ENCODE results near the gene FNDC8. TPM values are rescaled to one million over a fixed set of nuclear protein-coding genes. Genes with fewer than 3 reads are reported as not detected.

Gene FNDC8
- total and polyA plus RNA-seq, 2 of the 8 experiments (the other 6 are each of a cell fraction or from before 2014, with no cell fraction given) = not detected

GRCh38 chr17:35171834-35172233, 50.4 kb downstream of the FNDC8 start:
- Histone ChIP-seq H2BK120ac (replicated peaks; ENCODE audit: low read depth, low read length) (no peak overlapping the region), H2AFZ (ENCODE audit: low read length) (no peak overlapping the region), H3K56ac (replicated peaks; ENCODE audit: insufficient read length, low read depth, low read length) (no peak overlapping the region), H3K36me3 (ENCODE audit: control insufficient read depth in 2 of 4, insufficient read depth in 4 of 4, low read length in 3 of 4) (no peaks in the 10 kb centered on the region), H2BK5ac (ENCODE audit: low read depth, low read length) (no peak overlapping the region), H2BK20ac (ENCODE audit: low read length) (no peak overlapping the region), H3K14ac (ENCODE audit: insufficient read length) (no peak overlapping the region), H3K9me3 (ENCODE audit: insufficient read depth in 2 of 2, low read depth in 1 of 2, low read length in 1 of 2) (no peaks in the 10 kb centered on the region), H3K27me3 (replicated peaks in 1 of 4; ENCODE audit: control insufficient read depth in 3 of 4, extremely low read depth in 1 of 4, insufficient read depth in 3 of 4, low read length in 3 of 4) (no peaks in the 10 kb centered on the region; a peak in 1 of 7 replicates), H4K8ac (ENCODE audit: extremely low read depth, insufficient read depth, low read length) (no peak overlapping the region), H3K27ac (ENCODE audit: low read depth, low read length) (no peak overlapping the region), H4K5ac (ENCODE audit: insufficient read length, low read depth, low read length) (no peak overlapping the region), H2BK15ac (ENCODE audit: low read length) (no peak overlapping the region), H3K23me2 (ENCODE audit: low read depth, low read length) (no peaks in the 10 kb centered on the region; the same call in 1 of the 2 replicates), H3K23ac (ENCODE audit: insufficient read length) (no peak overlapping the region), H3K4ac (replicated peaks; ENCODE audit: insufficient read length, low read depth, low read length) (no peak overlapping the region), H3K79me2 (ENCODE audit: control insufficient read depth in 1 of 2, insufficient read depth in 2 of 2, low read length in 2 of 2) (no peaks in the 10 kb centered on the region), H4K20me1 (replicated peaks in 1 of 2; ENCODE audit: control insufficient read depth in 1 of 2, insufficient read depth in 2 of 2, low read length in 2 of 2) (no peaks in the 10 kb centered on the region), H3K4me2 (ENCODE audit: insufficient read depth in 1 of 2, low read depth in 2 of 2, low read length in 2 of 2) (no peak overlapping the region), H3K4me3 (ENCODE audit: extremely low read depth in 1 of 4, insufficient read depth in 2 of 4, low read depth in 3 of 4, low read length in 4 of 4) (no peak overlapping the region), H2AK5ac (ENCODE audit: low read depth, low read length) (no peak overlapping the region), H3K79me1 (ENCODE audit: low read depth, low read length) (no peaks in the 10 kb centered on the region), H2BK12ac (ENCODE audit: low read depth, low read length) (no peak overlapping the region), H4K91ac (replicated peaks; ENCODE audit: insufficient read length, low read length) (no peak overlapping the region), H3K18ac (ENCODE audit: extremely low read depth, low read length) (no peak overlapping the region), H3K4me1 (replicated peaks in 1 of 4; ENCODE audit: control insufficient read depth in 3 of 4, insufficient read depth in 4 of 4, low read length in 3 of 4) (no peaks in the 10 kb centered on the region; a peak in 1 of 7 replicates), H3K9ac (replicated peaks in 1 of 4; ENCODE audit: extremely low read depth in 1 of 4, low read depth in 3 of 4, low read length in 3 of 4) (no peak overlapping the region)
- WGBS, 2 experiments (ENCODE audit: extremely low coverage in 1 of 2, insufficient coverage in 1 of 2, insufficient read length in 1 of 2, insufficient replicate concordance in 2 of 2, low coverage in 1 of 2, low lambda C conversion rate in 2 of 2, missing lambda C conversion rate in 1 of 2) = 83% methylated on average over 2 of the region's 2 CpGs; no CpG with 5 or more reads in 1 of the 2 experiments
- TF ChIP-seq NANOG (IDR thresholded peaks at IDR 0.05; ENCODE audit: insufficient read depth, low read depth, low read length, poor library complexity, severe bottlenecking) (no peak), TCF12 (IDR thresholded peaks at IDR 0.05; ENCODE audit: low read depth, low read length) (no peak), CTBP2 (IDR thresholded peaks at IDR 0.05; ENCODE audit: borderline replicate concordance, insufficient read depth, insufficient read length, low read length) (no peak)
- ChIA-PET CTCF (ENCODE audit: partially characterized antibody) (interaction anchor here (0.8 to 1.7 kb wide), 8 partner anchors 14 to 378 kb away, joined by 3 to 10 read pairs (median 3); no protein-coding TSS in a partner anchor), POLR2A (ENCODE audit: partially characterized antibody) (no interaction called here)
- DNase-seq (ENCODE audit: low read depth in 1 of 2, low spot score in 2 of 2) (no peak), FAIRE-seq (no peak)
